GM23338 (cell line): ENCODE results near the gene CARD10. TPM values are rescaled to one million over a fixed set of nuclear protein-coding genes. Genes with fewer than 3 reads are reported as not detected.

Experiments
- ATAC-seq: fragments of 200-7000 bp; cut with Tn5 transposase; 3 replicates; pipeline ENCODE4 v1.9.1; 2020
- DNase-seq: peaks from one replicate; pipeline ENCODE4 v3.0.0-alpha.2; 2015; ENCODE audit warnings: low spot score
- H2AFZ ChIP-seq: fragments of 200-600 bp; sonication (generic); 2 replicates; pipeline ENCODE4 v1.8.0; 2016; ENCODE audit warnings: antibody characterized with exemption, mild to moderate bottlenecking, moderate library complexity
- H3F3A ChIP-seq: fragments of 200-600 bp; sonication (generic); replicated peaks from 2 replicates; pipeline ENCODE4 v1.8.0; 2017; ENCODE audit warnings: antibody characterized with exemption, mixed run types, low read depth
- H3K27ac ChIP-seq: fragments of 200-600 bp; sonication (generic); 2 replicates; pipeline ENCODE4 v1.6.1; 2016; ENCODE audit warnings: low read depth
- H3K27me3 ChIP-seq: fragments of 200-600 bp; sonication (generic); 2 replicates; pipeline ENCODE4 v1.8.0; 2016; ENCODE audit warnings: mild to moderate bottlenecking, mixed run types, moderate library complexity; ENCODE audit not compliant: insufficient read depth
- H3K36me3 ChIP-seq: fragments of 200-600 bp; sonication (generic); 2 replicates; pipeline ENCODE4 v1.8.0; 2016; ENCODE audit warnings: mild to moderate bottlenecking; ENCODE audit not compliant: insufficient read depth
- H3K4me1 ChIP-seq: fragments of 200-600 bp; sonication (generic); 2 replicates; pipeline ENCODE4 v1.8.0; 2016; ENCODE audit warnings: mild to moderate bottlenecking, moderate library complexity; ENCODE audit not compliant: insufficient read depth
- H3K4me2 ChIP-seq: fragments of 200-600 bp; sonication (generic); 2 replicates; pipeline ENCODE4 v1.7.1; 2017; ENCODE audit warnings: mixed run types
- H3K4me3 ChIP-seq: fragments of 200-600 bp; sonication (generic); 2 replicates; pipeline ENCODE4 v1.6.1; 2016; ENCODE audit warnings: mixed run types
- H3K79me2 ChIP-seq: fragments of 200-600 bp; sonication (generic); replicated peaks from 2 replicates; pipeline ENCODE4 v1.8.0; 2017; ENCODE audit warnings: mild to moderate bottlenecking; ENCODE audit not compliant: insufficient read depth
- H3K9me2 ChIP-seq: fragments of 200-600 bp; sonication (generic); 2 replicates; pipeline ENCODE4 v1.8.0; 2017; ENCODE audit not compliant: insufficient read depth
- H4K20me1 ChIP-seq: fragments of 200-600 bp; sonication (generic); replicated peaks from 2 replicates; pipeline ENCODE4 v1.8.0; 2017; ENCODE audit warnings: mild to moderate bottlenecking; ENCODE audit not compliant: insufficient read depth
- H3K27ac Mint-ChIP-seq: 2 replicates; pipeline ENCODE4 v1.8.0; 2020; ENCODE audit warnings: inconsistent platforms, mild to moderate bottlenecking, moderate library complexity, mixed read lengths
- H3K27me3 Mint-ChIP-seq: 3 replicates; pipeline ENCODE4 v1.8.0; 2022; ENCODE audit warnings: low read depth, mild to moderate bottlenecking, moderate library complexity, mixed read lengths, inconsistent platforms; ENCODE audit not compliant: insufficient read depth, poor library complexity
- H3K36me3 Mint-ChIP-seq: 3 replicates; pipeline ENCODE4 v1.8.0; 2021; ENCODE audit warnings: low read depth, mild to moderate bottlenecking, inconsistent platforms, moderate library complexity, mixed read lengths
- H3K4me1 Mint-ChIP-seq: 3 replicates; pipeline ENCODE4 v1.8.0; 2020; ENCODE audit warnings: mild to moderate bottlenecking, inconsistent platforms, mixed read lengths
- H3K4me3 Mint-ChIP-seq: 3 replicates; pipeline ENCODE4 v1.8.0; 2021; ENCODE audit warnings: moderate library complexity, mild to moderate bottlenecking, inconsistent platforms, mixed read lengths
- H3K9me3 Mint-ChIP-seq: 3 replicates; pipeline ENCODE4 v1.8.0; 2020; ENCODE audit warnings: moderate library complexity, mild to moderate bottlenecking, inconsistent platforms, mixed read lengths
- EZH2 ChIP-seq: fragments of 200-600 bp; sonication (generic); IDR thresholded peaks from one replicate; pipeline ENCODE4 v1.8.0; 2017; ENCODE audit warnings: antibody characterized with exemption, mild to moderate bottlenecking, low read depth; ENCODE audit not compliant: unreplicated experiment
- EZH2phosphoT487 ChIP-seq: fragments of 200-600 bp; sonication (generic); IDR thresholded peaks from one replicate; pipeline ENCODE4 v1.8.1; 2018; ENCODE audit warnings: antibody characterized with exemption; ENCODE audit not compliant: unreplicated experiment
- JUNB ChIP-seq: IDR thresholded peaks from one replicate; pipeline ENCODE4 v1.6.1; 2016; ENCODE audit warnings: antibody characterized with exemption; ENCODE audit not compliant: unreplicated experiment
- NANOG ChIP-seq: IDR thresholded peaks from 2 replicates; pipeline ENCODE4 v1.6.1; 2016; ENCODE audit warnings: antibody characterized with exemption, borderline replicate concordance
- POLR2AphosphoS5 ChIP-seq: IDR thresholded peaks from 2 replicates; pipeline ENCODE4 v1.6.1; 2016; ENCODE audit warnings: antibody characterized with exemption, low read depth
- STAT1 ChIP-seq: IDR thresholded peaks from one replicate; pipeline ENCODE4 v1.6.1; 2016; ENCODE audit warnings: antibody characterized with exemption; ENCODE audit not compliant: unreplicated experiment
- ZNF114 ChIP-seq: fragments of 250-450 bp; sonication (Bioruptor Pico); IDR thresholded peaks from 2 replicates; pipeline ENCODE4 v1.5.0; 2020; ENCODE audit warnings: mild to moderate bottlenecking, moderate library complexity
- ZNF331 ChIP-seq: fragments of 250-450 bp; sonication (Bioruptor Pico); IDR thresholded peaks from 2 replicates; pipeline ENCODE4 v1.5.0; 2020; ENCODE audit warnings: low read depth, mild to moderate bottlenecking, moderate library complexity
- polyA plus RNA-seq: library from polyadenylated mRNA; unstranded; fragments of >200 nt; fragmentation: Nextera tagmentation; extraction: Ambion mirVana; gene quantifications from 2 replicates; pipeline ENCODE4 v1.2.1, GENCODE V29; 2016
- total RNA-seq: library from RNA; depleted of rRNA; stranded (reverse); fragments of >200 nt; shearing (Covaris generic); gene quantifications from 2 replicates; pipeline ENCODE4 v1.2.3, GENCODE V29; 2014
- TF ChIP-seq, protein P1 (sequence below): fragments of 250-450 bp; sonication (Bioruptor Pico); IDR thresholded peaks from 2 replicates; pipeline ENCODE4 v1.5.0; 2020; ENCODE audit warnings: mild to moderate bottlenecking, moderate library complexity
- TF ChIP-seq, protein P2 (sequence below), 2 experiments: fragments of 200-600 bp in 1 of 2; sonication (generic) in 1 of 2; conservative IDR thresholded peaks; 2 replicates each; pipeline versions ENCODE4 v1.5.1 to v1.6.1; 2016 to 2017; ENCODE audit warnings: antibody characterized with exemption in 2 of 2, low read depth in 2 of 2, mild to moderate bottlenecking in 2 of 2, moderate library complexity in 1 of 2
- TF ChIP-seq, protein P3 (sequence below): IDR thresholded peaks from 2 replicates; pipeline ENCODE4 v1.6.1; 2016; ENCODE audit warnings: antibody characterized with exemption

The CARD10 gene
- total and polyA plus RNA-seq, 2 experiments from 2014 or later = 5.4 to 17.2 TPM

DNA sequence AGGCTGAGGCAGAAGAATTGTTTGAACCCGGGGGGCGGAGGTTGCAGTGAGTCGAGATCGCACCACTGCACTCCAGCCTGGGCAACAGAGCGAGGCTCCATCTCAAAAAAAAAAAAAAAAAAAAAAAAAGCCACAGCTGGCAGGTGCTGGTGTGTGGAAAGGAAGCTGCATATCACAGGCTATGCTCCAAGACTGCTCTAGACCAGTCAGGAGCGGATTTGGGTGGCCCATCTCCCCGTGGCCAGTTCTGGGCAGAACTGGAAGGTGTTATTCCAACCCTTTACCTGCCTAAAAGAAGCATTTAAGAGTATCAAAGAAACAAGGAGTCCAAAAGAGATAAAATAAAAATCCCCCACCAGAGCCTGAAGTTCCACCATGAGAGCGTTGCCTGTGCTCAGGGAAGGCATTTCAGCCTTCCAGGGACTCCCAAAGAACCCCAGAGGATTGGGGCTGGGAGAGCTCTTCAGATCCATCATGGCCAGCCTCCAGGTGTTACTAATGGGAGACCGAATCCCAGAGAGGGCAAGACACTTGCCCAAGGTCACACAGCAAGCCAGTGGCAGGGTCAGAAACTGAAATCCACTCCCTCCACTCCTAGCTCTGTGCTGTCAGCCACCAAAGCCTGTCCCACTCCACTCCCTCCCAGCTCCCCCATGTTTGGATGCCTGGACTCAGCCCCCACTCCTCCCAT, 47.3 kb downstream of the CARD10 start (continued):
- TF ChIP-seq, protein P1, sequence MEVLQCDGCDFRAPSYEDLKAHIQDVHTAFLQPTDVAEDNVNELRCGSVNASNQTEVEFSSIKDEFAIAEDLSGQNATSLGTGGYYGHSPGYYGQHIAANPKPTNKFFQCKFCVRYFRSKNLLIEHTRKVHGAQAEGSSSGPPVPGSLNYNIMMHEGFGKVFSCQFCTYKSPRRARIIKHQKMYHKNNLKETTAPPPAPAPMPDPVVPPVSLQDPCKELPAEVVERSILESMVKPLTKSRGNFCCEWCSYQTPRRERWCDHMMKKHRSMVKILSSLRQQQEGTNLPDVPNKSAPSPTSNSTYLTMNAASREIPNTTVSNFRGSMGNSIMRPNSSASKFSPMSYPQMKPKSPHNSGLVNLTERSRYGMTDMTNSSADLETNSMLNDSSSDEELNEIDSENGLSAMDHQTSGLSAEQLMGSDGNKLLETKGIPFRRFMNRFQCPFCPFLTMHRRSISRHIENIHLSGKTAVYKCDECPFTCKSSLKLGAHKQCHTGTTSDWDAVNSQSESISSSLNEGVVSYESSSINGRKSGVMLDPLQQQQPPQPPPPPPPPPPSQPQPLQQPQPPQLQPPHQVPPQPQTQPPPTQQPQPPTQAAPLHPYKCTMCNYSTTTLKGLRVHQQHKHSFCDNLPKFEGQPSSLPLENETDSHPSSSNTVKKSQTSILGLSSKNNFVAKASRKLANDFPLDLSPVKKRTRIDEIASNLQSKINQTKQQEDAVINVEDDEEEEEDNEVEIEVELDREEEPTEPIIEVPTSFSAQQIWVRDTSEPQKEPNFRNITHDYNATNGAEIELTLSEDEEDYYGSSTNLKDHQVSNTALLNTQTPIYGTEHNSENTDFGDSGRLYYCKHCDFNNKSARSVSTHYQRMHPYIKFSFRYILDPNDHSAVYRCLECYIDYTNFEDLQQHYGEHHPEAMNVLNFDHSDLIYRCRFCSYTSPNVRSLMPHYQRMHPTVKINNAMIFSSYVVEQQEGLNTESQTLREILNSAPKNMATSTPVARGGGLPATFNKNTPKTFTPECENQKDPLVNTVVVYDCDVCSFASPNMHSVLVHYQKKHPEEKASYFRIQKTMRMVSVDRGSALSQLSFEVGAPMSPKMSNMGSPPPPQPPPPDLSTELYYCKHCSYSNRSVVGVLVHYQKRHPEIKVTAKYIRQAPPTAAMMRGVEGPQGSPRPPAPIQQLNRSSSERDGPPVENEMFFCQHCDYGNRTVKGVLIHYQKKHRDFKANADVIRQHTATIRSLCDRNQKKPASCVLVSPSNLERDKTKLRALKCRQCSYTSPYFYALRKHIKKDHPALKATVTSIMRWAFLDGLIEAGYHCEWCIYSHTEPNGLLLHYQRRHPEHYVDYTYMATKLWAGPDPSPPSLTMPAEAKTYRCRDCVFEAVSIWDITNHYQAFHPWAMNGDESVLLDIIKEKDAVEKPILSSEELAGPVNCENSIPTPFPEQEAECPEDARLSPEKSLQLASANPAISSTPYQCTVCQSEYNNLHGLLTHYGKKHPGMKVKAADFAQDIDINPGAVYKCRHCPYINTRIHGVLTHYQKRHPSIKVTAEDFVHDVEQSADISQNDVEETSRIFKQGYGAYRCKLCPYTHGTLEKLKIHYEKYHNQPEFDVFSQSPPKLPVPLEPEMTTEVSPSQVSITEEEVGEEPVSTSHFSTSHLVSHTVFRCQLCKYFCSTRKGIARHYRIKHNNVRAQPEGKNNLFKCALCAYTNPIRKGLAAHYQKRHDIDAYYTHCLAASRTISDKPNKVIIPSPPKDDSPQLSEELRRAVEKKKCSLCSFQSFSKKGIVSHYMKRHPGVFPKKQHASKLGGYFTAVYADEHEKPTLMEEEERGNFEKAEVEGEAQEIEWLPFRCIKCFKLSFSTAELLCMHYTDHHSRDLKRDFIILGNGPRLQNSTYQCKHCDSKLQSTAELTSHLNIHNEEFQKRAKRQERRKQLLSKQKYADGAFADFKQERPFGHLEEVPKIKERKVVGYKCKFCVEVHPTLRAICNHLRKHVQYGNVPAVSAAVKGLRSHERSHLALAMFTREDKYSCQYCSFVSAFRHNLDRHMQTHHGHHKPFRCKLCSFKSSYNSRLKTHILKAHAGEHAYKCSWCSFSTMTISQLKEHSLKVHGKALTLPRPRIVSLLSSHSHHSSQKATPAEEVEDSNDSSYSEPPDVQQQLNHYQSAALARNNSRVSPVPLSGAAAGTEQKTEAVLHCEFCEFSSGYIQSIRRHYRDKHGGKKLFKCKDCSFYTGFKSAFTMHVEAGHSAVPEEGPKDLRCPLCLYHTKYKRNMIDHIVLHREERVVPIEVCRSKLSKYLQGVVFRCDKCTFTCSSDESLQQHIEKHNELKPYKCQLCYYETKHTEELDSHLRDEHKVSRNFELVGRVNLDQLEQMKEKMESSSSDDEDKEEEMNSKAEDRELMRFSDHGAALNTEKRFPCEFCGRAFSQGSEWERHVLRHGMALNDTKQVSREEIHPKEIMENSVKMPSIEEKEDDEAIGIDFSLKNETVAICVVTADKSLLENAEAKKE (CRISPR knock-in tag) = no peak
- TF ChIP-seq ZNF331 (CRISPR knock-in tag) (no peak), POLR2AphosphoS5 (no peak), STAT1 (no peak)

DNA sequence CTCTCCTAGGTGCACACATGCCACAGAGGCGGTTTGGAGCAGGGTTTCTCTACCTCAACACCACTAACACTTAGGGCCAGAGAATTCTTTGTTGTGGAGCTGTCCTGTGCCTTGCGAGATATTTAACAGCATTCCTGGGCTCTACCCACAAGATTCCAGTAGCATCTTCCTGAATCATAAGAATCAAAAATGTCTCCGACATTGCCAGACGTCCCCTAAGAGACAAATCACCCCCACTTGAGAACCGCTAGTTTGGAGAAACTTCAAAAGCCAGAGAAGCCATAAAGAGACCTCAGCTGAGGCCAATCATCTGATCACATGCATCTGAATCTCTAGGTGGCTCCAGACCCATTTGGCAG, 49.1 kb downstream of the CARD10 start:
- Mint-ChIP-seq H3K36me3 (no peaks in the 10 kb centered on the region), H3K4me1 (no peaks in the 10 kb centered on the region), H3K27ac (no peak overlapping the region), H3K4me3 (no peak overlapping the region), H3K27me3 (peaks cover 13% of the 10 kb centered on the region), H3K9me3 (no peaks in the 10 kb centered on the region)
- Histone ChIP-seq H3K4me3 (no peak overlapping the region), H4K20me1 (no peaks in the 10 kb centered on the region), H3K27me3 (no peaks in the 10 kb centered on the region), H3K9me2 (no peaks in the 10 kb centered on the region), H3K27ac (no peak overlapping the region), H3K4me1 (no peaks in the 10 kb centered on the region), H2AFZ (no peak overlapping the region), H3K79me2 (no peaks in the 10 kb centered on the region), H3K4me2 (no peak overlapping the region), H3F3A (no peaks in the 10 kb centered on the region), H3K36me3 (no peaks in the 10 kb centered on the region)
- no peak for DNase-seq
- no peak for TF ChIP-seq EZH2
- TF ChIP-seq STAT1 = no peak
- TF ChIP-seq ZNF331 (CRISPR knock-in tag) = no peak
- TF ChIP-seq, protein P2, sequence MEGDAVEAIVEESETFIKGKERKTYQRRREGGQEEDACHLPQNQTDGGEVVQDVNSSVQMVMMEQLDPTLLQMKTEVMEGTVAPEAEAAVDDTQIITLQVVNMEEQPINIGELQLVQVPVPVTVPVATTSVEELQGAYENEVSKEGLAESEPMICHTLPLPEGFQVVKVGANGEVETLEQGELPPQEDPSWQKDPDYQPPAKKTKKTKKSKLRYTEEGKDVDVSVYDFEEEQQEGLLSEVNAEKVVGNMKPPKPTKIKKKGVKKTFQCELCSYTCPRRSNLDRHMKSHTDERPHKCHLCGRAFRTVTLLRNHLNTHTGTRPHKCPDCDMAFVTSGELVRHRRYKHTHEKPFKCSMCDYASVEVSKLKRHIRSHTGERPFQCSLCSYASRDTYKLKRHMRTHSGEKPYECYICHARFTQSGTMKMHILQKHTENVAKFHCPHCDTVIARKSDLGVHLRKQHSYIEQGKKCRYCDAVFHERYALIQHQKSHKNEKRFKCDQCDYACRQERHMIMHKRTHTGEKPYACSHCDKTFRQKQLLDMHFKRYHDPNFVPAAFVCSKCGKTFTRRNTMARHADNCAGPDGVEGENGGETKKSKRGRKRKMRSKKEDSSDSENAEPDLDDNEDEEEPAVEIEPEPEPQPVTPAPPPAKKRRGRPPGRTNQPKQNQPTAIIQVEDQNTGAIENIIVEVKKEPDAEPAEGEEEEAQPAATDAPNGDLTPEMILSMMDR (conservative IDR thresholded peaks at IDR 0.05; ENCODE audit: low read depth in 2 of 2) = no peak
- no peak for TF ChIP-seq ZNF114
- no peak for TF ChIP-seq NANOG
- TF ChIP-seq EZH2phosphoT487 = no peak
- TF ChIP-seq JUNB = no peak
- TF ChIP-seq, protein P3, sequence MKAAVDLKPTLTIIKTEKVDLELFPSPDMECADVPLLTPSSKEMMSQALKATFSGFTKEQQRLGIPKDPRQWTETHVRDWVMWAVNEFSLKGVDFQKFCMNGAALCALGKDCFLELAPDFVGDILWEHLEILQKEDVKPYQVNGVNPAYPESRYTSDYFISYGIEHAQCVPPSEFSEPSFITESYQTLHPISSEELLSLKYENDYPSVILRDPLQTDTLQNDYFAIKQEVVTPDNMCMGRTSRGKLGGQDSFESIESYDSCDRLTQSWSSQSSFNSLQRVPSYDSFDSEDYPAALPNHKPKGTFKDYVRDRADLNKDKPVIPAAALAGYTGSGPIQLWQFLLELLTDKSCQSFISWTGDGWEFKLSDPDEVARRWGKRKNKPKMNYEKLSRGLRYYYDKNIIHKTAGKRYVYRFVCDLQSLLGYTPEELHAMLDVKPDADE = no peak
- TF ChIP-seq POLR2AphosphoS5 = no peak
- no peak for ATAC-seq
